Mesendoderm (in vitro differentiated cells): ENCODE data around the gene KLHL20.

Source experiments
- DNase-seq: peaks from one replicate; pipeline ENCODE4 v3.0.0; 2013
- H2AK5ac ChIP-seq: 2 replicates; pipeline ENCODE4 v1.6.1; 2013; ENCODE audit warnings: low read length, inconsistent platforms
- H2BK120ac ChIP-seq: 2 replicates; pipeline ENCODE4 v1.6.1; 2013; ENCODE audit warnings: low read depth, mild to moderate bottlenecking, low read length, moderate library complexity, mixed read lengths
- H2BK15ac ChIP-seq: replicated peaks from 2 replicates; pipeline ENCODE4 v1.6.1; 2013; ENCODE audit warnings: low read depth, mild to moderate bottlenecking, moderate library complexity
- H2BK5ac ChIP-seq: 2 replicates; pipeline ENCODE4 v1.6.1; 2013; ENCODE audit warnings: low read length, inconsistent platforms
- H3K18ac ChIP-seq: 2 replicates; pipeline ENCODE4 v1.6.1; 2013; ENCODE audit warnings: mild to moderate bottlenecking, low read length, mixed read lengths
- H3K23ac ChIP-seq: one replicate; pipeline ENCODE4 v1.6.1; 2013; ENCODE audit warnings: low read length
- H3K27ac ChIP-seq: 2 replicates; pipeline ENCODE4 v1.5.1; 2013; ENCODE audit warnings: low read depth, mild to moderate bottlenecking, inconsistent platforms, low read length, moderate library complexity
- H3K27me3 ChIP-seq: 2 replicates; pipeline ENCODE4 v1.6.1; 2013; ENCODE audit warnings: low read length, control low read depth, mild to moderate bottlenecking, inconsistent platforms; ENCODE audit not compliant: insufficient read depth, poor library complexity
- H3K36me3 ChIP-seq: 2 replicates; pipeline ENCODE4 v1.6.1; 2013; ENCODE audit warnings: low read length, inconsistent platforms; ENCODE audit not compliant: control insufficient read depth, insufficient read depth
- H3K4ac ChIP-seq: one replicate; pipeline ENCODE4 v1.6.1; 2013; ENCODE audit warnings: low read depth, mild to moderate bottlenecking, low read length, moderate library complexity
- H3K4me1 ChIP-seq: 2 replicates; pipeline ENCODE4 v1.6.1; 2013; ENCODE audit warnings: low read depth, low read length, inconsistent platforms; ENCODE audit not compliant: control insufficient read depth
- H3K4me2 ChIP-seq: 2 replicates; pipeline ENCODE4 v1.6.1; 2013; ENCODE audit warnings: low read length
- H3K4me3 ChIP-seq: 2 replicates; pipeline ENCODE4 v1.5.1; 2013; ENCODE audit warnings: mild to moderate bottlenecking, low read length
- H3K56ac ChIP-seq: one replicate; pipeline ENCODE4 v1.6.1; 2013; ENCODE audit warnings: low read length
- H3K79me1 ChIP-seq: 2 replicates; pipeline ENCODE4 v1.6.1; 2013; ENCODE audit warnings: low read length, inconsistent platforms
- H3K79me2 ChIP-seq: 2 replicates; pipeline ENCODE4 v1.6.1; 2013; ENCODE audit warnings: mild to moderate bottlenecking, low read length; ENCODE audit not compliant: control insufficient read depth, insufficient read depth
- H3K9ac ChIP-seq: 2 replicates; pipeline ENCODE4 v1.6.1; 2013; ENCODE audit warnings: low read length, inconsistent platforms
- H4K5ac ChIP-seq: one replicate; pipeline ENCODE4 v1.6.1; 2013; ENCODE audit warnings: low read length
- H4K8ac ChIP-seq: one replicate; pipeline ENCODE4 v1.6.1; 2013; ENCODE audit warnings: low read depth, mild to moderate bottlenecking, control low read depth, low read length, moderate library complexity
- WGBS: extraction: QIAGEN DNeasy Blood & Tissue Kit; methylation state at CpG from one replicate; pipeline ENCODE4 v1.1.7; 2013; ENCODE audit warnings: low lambda C conversion rate, missing lambda C conversion rate; ENCODE audit not compliant: insufficient coverage; ENCODE audit errors: extremely low coverage; 5-methylcytosine and 5-hydroxymethylcytosine counted together

KLHL20 gene

DNA sequence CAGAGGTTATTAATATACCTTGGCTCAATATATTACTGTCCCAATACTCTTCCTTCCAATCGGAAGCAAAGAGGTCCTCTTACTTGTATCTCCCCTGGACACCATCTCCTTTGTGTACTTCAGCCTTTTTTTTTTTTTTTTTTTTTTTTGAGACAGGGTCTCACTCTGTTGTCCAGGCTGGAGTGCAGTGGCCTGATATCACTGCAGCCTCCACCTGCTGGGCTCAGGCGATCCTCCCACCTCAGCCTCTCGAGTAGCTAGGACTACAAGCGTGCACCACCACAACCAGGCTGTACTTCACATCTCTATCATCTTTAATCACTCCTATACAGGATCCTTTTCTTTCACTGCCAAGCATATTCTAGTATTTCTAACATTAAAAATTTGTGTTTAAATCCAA is 106.9 kb downstream of the KLHL20 start:
- Histone ChIP-seq H3K18ac (no peak overlapping the region), H2AK5ac (no peak overlapping the region), H3K27ac (no peak overlapping the region), H3K4me1 (peaks cover 2% of the 10 kb centered on the region), H3K79me2 (peaks cover 39% of the 10 kb centered on the region), H3K4me2 (no peak overlapping the region), H3K79me1 (peaks cover 6% of the 10 kb centered on the region), H4K5ac (no peak overlapping the region), H4K8ac (no peak overlapping the region), H3K23ac (no peak overlapping the region), H2BK5ac (no peak overlapping the region), H2BK120ac (no peak overlapping the region), H3K36me3 (no peaks in the 10 kb centered on the region), H3K4ac (no peak overlapping the region), H3K27me3 (no peaks in the 10 kb centered on the region), H3K9ac (no peak overlapping the region), H3K4me3 (no peak overlapping the region), H2BK15ac (no peak overlapping the region), H3K56ac (no peak overlapping the region)
- WGBS, result no CpG with 5 or more reads among the region's 4 CpGs
- no peak for DNase-seq

DNA sequence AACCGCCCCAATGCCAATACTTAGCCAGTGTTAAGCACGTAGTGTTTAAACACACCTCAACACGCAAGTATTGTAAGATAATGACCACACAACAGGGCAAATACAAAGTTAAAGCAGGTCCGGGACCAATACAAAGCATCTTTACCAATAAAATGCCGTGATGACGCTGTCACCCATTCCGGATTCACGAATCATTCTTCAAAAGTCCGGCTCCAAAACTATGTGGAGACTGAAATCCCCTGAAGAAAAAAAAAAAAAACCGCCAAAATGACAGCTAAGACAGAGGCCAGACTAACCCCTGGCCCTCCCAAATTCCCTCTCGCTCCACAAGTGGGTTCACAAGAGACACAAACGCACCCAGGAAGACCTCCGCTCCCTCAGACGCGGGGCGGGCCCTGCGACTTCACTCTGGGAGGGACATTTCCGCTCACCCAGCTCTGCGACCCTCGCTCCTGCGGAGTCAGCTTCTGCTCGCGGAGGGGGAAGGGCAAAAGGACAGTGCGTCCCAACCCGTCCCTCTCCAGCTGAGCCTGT is 109.1 kb downstream of the KLHL20 start:
- H4K5ac ChIP-seq, result peak overlapping the region; percentile 12
- H3K23ac ChIP-seq, result no peak overlapping the region
- peaks cover 2% of the 10 kb centered on the region for H3K4me1 ChIP-seq
- no peak overlapping the region for H2BK15ac ChIP-seq
- H3K56ac ChIP-seq, result peak overlapping the region; percentile 96
- WGBS, result no CpG with 5 or more reads among the region's 25 CpGs
- peak overlapping the region; percentile 65 for H3K18ac ChIP-seq
- H2BK120ac ChIP-seq, result no peak overlapping the region
- no peak for DNase-seq
- peak overlapping the region; percentile 77 for H3K4ac ChIP-seq
- peak overlapping the region; percentile 96 for H2AK5ac ChIP-seq
- peak overlapping the region; percentile 15 for H4K8ac ChIP-seq
- H3K79me2 ChIP-seq, result peaks cover 36% of the 10 kb centered on the region
- H3K4me2 ChIP-seq, result peak overlapping the region; percentile 90
- H3K27me3 ChIP-seq, result no peaks in the 10 kb centered on the region
- H3K36me3 ChIP-seq, result no peaks in the 10 kb centered on the region
- H3K79me1 ChIP-seq, result peaks cover 6% of the 10 kb centered on the region
- peak overlapping the region; percentile 100 for H3K4me3 ChIP-seq
- peak overlapping the region; percentile 47 for H2BK5ac ChIP-seq
- peak overlapping the region; percentile 88 for H3K9ac ChIP-seq
- H3K27ac ChIP-seq, result peak overlapping the region; percentile 79

DNA sequence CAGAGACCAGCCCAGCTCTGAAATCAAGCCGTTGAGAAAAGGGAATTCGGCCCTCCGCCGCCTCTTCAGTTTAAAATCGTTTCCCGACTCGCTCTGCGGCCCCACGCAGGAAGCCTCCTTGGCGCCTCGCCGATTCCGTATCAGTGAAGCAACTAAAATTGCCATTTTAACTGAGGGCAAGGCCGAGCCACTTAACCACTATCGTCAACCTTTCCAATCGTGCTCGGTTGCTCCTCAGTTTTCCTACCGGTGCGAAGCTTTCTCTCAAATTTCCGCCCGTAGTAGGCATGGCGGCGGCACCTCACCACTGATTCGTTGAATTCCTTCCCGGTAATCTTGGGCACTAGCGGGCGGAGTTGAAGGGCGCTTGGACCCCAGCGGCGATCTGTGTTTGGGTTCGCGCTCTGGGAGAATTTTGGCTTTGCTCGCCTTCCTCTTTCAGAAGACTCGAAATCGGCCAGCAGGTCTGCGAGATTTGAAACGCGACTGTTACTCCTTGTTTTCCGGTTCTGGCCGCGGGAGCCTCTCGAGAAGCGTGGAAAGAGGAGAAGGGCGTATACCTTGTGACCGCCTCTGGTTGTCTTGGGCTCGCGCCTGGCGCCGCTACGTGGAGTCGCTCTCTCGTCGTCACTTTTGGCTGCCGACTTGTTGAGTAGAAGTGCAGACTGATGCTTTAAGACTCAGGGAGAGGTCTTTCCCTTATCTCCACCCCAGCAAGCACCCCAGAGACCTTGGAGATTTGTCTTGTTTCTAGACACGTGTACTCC is 109.7 kb downstream of the KLHL20 start, which contains the start of the genes CENPL and DARS2:
Gene CENPL, minus strand, starts transcription at position 569 of the 767 bp plus-strand sequence. CDS start 13,584 bp downstream, outside the sequence.
Gene DARS2, plus strand, starts transcription at position 359 of the 767 bp plus-strand sequence. CDS start 557 bp downstream, outside the sequence.
- Histone ChIP-seq H2BK120ac (peak within 1 kb of the TSS; percentile 16), H3K4me2 (peak within 1 kb of the TSS; percentile 92), H4K8ac (peak within 1 kb of the TSS; percentile 15), H2BK15ac (no peak within 1 kb of the TSS), H3K4me1 (peaks cover 2% of the 10 kb centered on the region), H3K27ac (peak within 1 kb of the TSS; percentile 82), H3K9ac (peak within 1 kb of the TSS; percentile 88), H3K56ac (peak within 1 kb of the TSS; percentile 96), H3K4ac (peak within 1 kb of the TSS; percentile 77), H3K79me2 (peaks cover 36% of the 10 kb centered on the region), H3K18ac (peak within 1 kb of the TSS; percentile 65), H3K79me1 (peaks cover 6% of the 10 kb centered on the region), H3K36me3 (no peaks in the 10 kb centered on the region), H3K4me3 (peak within 1 kb of the TSS; percentile 100), H2BK5ac (peak within 1 kb of the TSS; percentile 49), H3K27me3 (no peaks in the 10 kb centered on the region), H4K5ac (peak within 1 kb of the TSS; percentile 12), H3K23ac (no peak within 1 kb of the TSS), H2AK5ac (peak within 1 kb of the TSS; percentile 96)
- peak; percentile 99 for DNase-seq
- WGBS, result no CpG with 5 or more reads among the region's 55 CpGs

DNA sequence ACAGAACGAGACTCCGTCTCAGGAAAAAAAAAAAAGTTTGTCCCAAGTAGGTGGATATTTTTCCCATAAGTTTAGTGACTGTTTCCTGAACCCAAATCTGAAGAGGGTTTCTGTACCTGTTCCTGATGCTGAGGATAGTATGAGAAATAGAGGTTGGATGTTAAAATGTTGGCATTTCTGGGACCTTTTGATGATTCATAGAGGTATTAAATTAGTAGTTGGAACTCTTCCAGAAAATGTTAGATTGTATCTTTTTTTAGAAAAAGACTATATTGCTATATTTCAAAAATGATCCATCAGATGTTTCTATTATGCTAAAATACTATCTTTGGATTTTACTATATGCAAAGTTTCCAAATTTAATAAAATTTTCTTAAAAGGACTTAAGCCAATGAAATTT is 112.8 kb downstream of the KLHL20 start:
- no peak overlapping the region for H3K27ac ChIP-seq
- no peak for DNase-seq
- H4K8ac ChIP-seq, result no peak overlapping the region
- H3K27me3 ChIP-seq, result no peaks in the 10 kb centered on the region
- no peaks in the 10 kb centered on the region for H3K36me3 ChIP-seq
- H3K56ac ChIP-seq, result no peak overlapping the region
- no peak overlapping the region for H2BK15ac ChIP-seq
- peaks cover 4% of the 10 kb centered on the region for H3K79me1 ChIP-seq
- H3K79me2 ChIP-seq, result peaks cover 15% of the 10 kb centered on the region
- WGBS, result no CpG with 5 or more reads among the region's 2 CpGs
- H4K5ac ChIP-seq, result no peak overlapping the region
- H3K4ac ChIP-seq, result no peak overlapping the region
- no peak overlapping the region for H3K4me2 ChIP-seq
- no peak overlapping the region for H2AK5ac ChIP-seq
- H3K4me1 ChIP-seq, result peaks cover 2% of the 10 kb centered on the region
- no peak overlapping the region for H3K23ac ChIP-seq
- H3K9ac ChIP-seq, result no peak overlapping the region
- H3K18ac ChIP-seq, result no peak overlapping the region
- no peak overlapping the region for H2BK5ac ChIP-seq
- H2BK120ac ChIP-seq, result no peak overlapping the region
- H3K4me3 ChIP-seq, result no peak overlapping the region

DNA sequence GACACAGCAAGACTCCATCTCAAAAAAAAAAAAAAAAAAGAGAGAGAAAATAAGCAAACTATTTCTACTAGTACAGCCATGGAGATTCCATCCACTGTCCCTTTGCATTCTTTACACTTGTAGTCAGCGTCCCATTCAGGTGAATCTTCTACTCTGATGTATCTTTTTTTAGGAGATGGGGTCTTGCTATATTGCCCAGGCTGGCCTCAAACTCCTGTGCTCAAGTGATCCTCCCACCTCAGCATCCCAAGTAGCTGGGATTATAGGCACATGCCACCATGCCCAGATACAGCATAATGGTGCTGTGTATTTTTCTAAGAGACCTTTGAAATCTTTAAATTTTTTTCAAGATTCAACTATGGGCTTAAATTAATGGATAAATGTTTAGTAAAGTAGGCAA is 118.0 kb downstream of the KLHL20 start:
- Histone ChIP-seq H3K9ac (no peak overlapping the region), H3K4me1 (no peaks in the 10 kb centered on the region), H4K5ac (no peak overlapping the region), H3K4me2 (no peak overlapping the region), H2BK5ac (no peak overlapping the region), H3K23ac (no peak overlapping the region), H3K79me2 (no peaks in the 10 kb centered on the region), H3K18ac (no peak overlapping the region), H4K8ac (no peak overlapping the region), H3K27ac (no peak overlapping the region), H2BK15ac (no peak overlapping the region), H3K4me3 (no peak overlapping the region), H3K79me1 (no peaks in the 10 kb centered on the region), H3K27me3 (no peaks in the 10 kb centered on the region), H2BK120ac (no peak overlapping the region), H3K4ac (no peak overlapping the region), H3K56ac (no peak overlapping the region), H2AK5ac (no peak overlapping the region), H3K36me3 (no peaks in the 10 kb centered on the region)
- DNase-seq, result no peak
- WGBS, result no CpG with 5 or more reads among the region's 1 CpG
